Medulla oblongata (tissue), 1 donor: ENCODE measurements around the gene NINL.
"Not testable (repeated sequence)": the region's sequence is repeated elsewhere in the genome, so short reads cannot be mapped to it uniquely, and the experiment has no call there.

Experiments used
- DNase-seq: peaks from one replicate; pipeline ENCODE4 v3.0.0-alpha.2; 2015; ENCODE audit errors: extremely low spot score

NINL gene

GRCh38 chr20:25584905-25585704 lies at the start of gene NINL:
Gene NINL (minus strand): TSS chr20:25585531. CDS start chr20:25526587, 58,944 bp downstream.
- peak; percentile 29 for DNase-seq

GRCh38 chr20:25632940-25633790 lies 47.8 kb upstream of the NINL start:
- DNase-seq: no peak

GRCh38 chr20:25630615-25631014 lies 45.3 kb upstream of the NINL start:
- not testable (repeated sequence) for DNase-seq

- no peak for DNase-seq
Observed at GRCh38 chr20:25629816-25630499, 44.6 kb upstream of the NINL start.

- DNase-seq: no peak
Observed at GRCh38 chr20:25626779-25627178, 41.4 kb upstream of the NINL start.

GRCh38 chr20:25624500-25624939 lies 39.2 kb upstream of the NINL start:
- no peak for DNase-seq

- DNase-seq: peak; percentile 97
Observed at GRCh38 chr20:25623736-25624499, 38.6 kb upstream of the NINL start, which contains the start of gene NANP. Gene NANP (minus strand): TSS chr20:25624014. CDS start chr20:25623948, 66 bp downstream.

- DNase-seq: peak; percentile 38
Observed at GRCh38 chr20:25623225-25623735, 37.9 kb upstream of the NINL start.

GRCh38 chr20:25622450-25623224 lies 37.3 kb upstream of the NINL start:
- no peak for DNase-seq

- DNase-seq: no peak
Observed at GRCh38 chr20:25622049-25622448, 36.7 kb upstream of the NINL start.

- DNase-seq: no peak
Observed at GRCh38 chr20:25619514-25619913, 34.2 kb upstream of the NINL start.

GRCh38 chr20:25608774-25609173 lies 23.4 kb upstream of the NINL start:
- DNase-seq: no peak

GRCh38 chr20:25606094-25606695 lies 20.9 kb upstream of the NINL start:
- no peak for DNase-seq

GRCh38 chr20:25605148-25605547 lies 19.8 kb upstream of the NINL start:
- DNase-seq: no peak

- no peak for DNase-seq
Observed at GRCh38 chr20:25604611-25605010, 19.3 kb upstream of the NINL start.

GRCh38 chr20:25602914-25603309 lies 17.6 kb upstream of the NINL start:
- not testable (repeated sequence) for DNase-seq

- not testable (repeated sequence) for DNase-seq
Observed at GRCh38 chr20:25602191-25602913, 17.0 kb upstream of the NINL start.

GRCh38 chr20:25601659-25602058 lies 16.3 kb upstream of the NINL start:
- no peak for DNase-seq

GRCh38 chr20:25600632-25601031 lies 15.3 kb upstream of the NINL start:
- no peak for DNase-seq
